Heart right ventricle (tissue), 16 donors: ENCODE measurements around the gene RPS5. TPM values are rescaled to one million over a fixed set of nuclear protein-coding genes. Genes with fewer than 3 reads are reported as not detected.
A peak's percentile ranks its signal among the peaks of the same experiment; 100 is the strongest.
"Not testable (repeated sequence)": the region's sequence is repeated elsewhere in the genome, so short reads cannot be mapped to it uniquely, and the experiment has no call there.

ENCODE experiments used
- ATAC-seq, 8 donors: fragments of 200-7000 bp; cut with Tn5 transposase; one replicate each; pipeline ENCODE4 v1.9.1; 2020; ENCODE audit warnings: mild to moderate bottlenecking in 8 of 8, moderate library complexity in 8 of 8, moderate number of reproducible peaks in 1 of 8
- DNase-seq, 2 donors: peaks; one replicate each; pipeline ENCODE4 v3.0.0-alpha.2; 2020
- H3K27ac ChIP-seq, 10 donors: fragments of 200-600 bp; sonication (generic) in 2 of 10; one replicate each; pipeline versions ENCODE4 v1.5.0 to v1.8.0; 2020 to 2022; ENCODE audit warnings: mild to moderate bottlenecking in 3 of 10
- H3K27me3 ChIP-seq, 7 donors: fragments of 200-600 bp; one replicate each; pipeline ENCODE4 v1.8.0; 2021 to 2022; ENCODE audit warnings: mild to moderate bottlenecking in 2 of 7
- H3K36me3 ChIP-seq, 9 donors: fragments of 200-600 bp; sonication (generic) in 1 of 9; one replicate each; pipeline versions ENCODE4 v1.5.0 to v1.8.0; 2020 to 2022; ENCODE audit warnings: mild to moderate bottlenecking in 2 of 9
- H3K4me1 ChIP-seq, 9 donors: fragments of 200-600 bp; sonication (generic) in 1 of 9; one replicate each; pipeline versions ENCODE4 v1.5.0 to v1.8.0; 2020 to 2022; ENCODE audit warnings: mild to moderate bottlenecking in 4 of 9
- H3K4me3 ChIP-seq, 10 donors: fragments of 200-600 bp; sonication (generic) in 2 of 10; one replicate each; pipeline versions ENCODE4 v1.5.0 to v1.8.0; 2020 to 2022; ENCODE audit warnings: mild to moderate bottlenecking in 7 of 10, moderate library complexity in 2 of 10
- H3K9me3 ChIP-seq, 11 donors: fragments of 200-600 bp in 10 of 11; sonication (generic) in 2 of 11; one replicate each; pipeline versions ENCODE4 v1.5.0 to v1.8.0; 2013 to 2022; ENCODE audit warnings: mild to moderate bottlenecking in 2 of 11, control low read depth in 1 of 11, moderate library complexity in 1 of 11
- CTCF ChIP-seq, 9 donors: fragments of 200-600 bp; sonication (generic) in 2 of 9; IDR thresholded peaks; one replicate each; pipeline versions ENCODE4 v1.5.0 to v1.8.0; 2021 to 2022; ENCODE audit warnings: antibody characterized with exemption in 9 of 9, mild to moderate bottlenecking in 5 of 9, moderate library complexity in 1 of 9
- WGBS, 2 donors: extraction: QIAGEN DNeasy Blood & Tissue Kit; methylation state at CpG; one replicate each; pipeline ENCODE4 v1.1.7; 2013; ENCODE audit warnings: inconsistent platforms in 1 of 2; 5-methylcytosine and 5-hydroxymethylcytosine counted together
- intact Hi-C, 10 donors: fragments of 100-400 bp; cut with DNase I; formaldehyde crosslinking; loops; one replicate each; pipeline versions ENCODE4 v1.11.1 to v1.14.2; 2022
- polyA plus RNA-seq, 2 donors: library from polyadenylated mRNA; stranded (reverse); fragments of 200-250 nt; gene quantifications; one replicate each; pipeline ENCODE4 v1.2.3, GENCODE V29; 2013
- total RNA-seq, 10 donors: library from RNA; stranded (reverse); fragmentation: NEBNext Ultra II Directional in 3 of 10; extraction: Animal tissue kit (Norgen Biotek cat#: 25700) in 3 of 10; gene quantifications; one replicate each; pipeline versions ENCODE4 v1.2.1 to v1.2.4, GENCODE V29; 2021 to 2023
- donor health status: Arrhythmogenic right ventricular cardiomyopathy.
- donor health status: ischemic (EF 13 %, LVEDD 7.1; RV severe dilation, severe dysfunction).
- donor health status: healthy with polysubstance abuse.
- donor health status: DM: no; HTN: yes; CAD: no.
- donor health status: DM: no; HTN: no; CAD: no.
- donor health status: ischemic (EF 25% LVEDD 6.9; RV normal size, moderate dysfunction).
- donor health status: ischemic (EF 25% LVEDD 5.7; RV mildly dilated, moderate dysfunction).
- donor health status: healthy.
- donor health status: DM: yes; HTN: yes; CAD: no.
- donor health status: Ischemic cardiomyopathy.
- donor health status: ischemic (EF 35%, LVEDD 5.7; RV mildly dilated, moderate dysfunction).
- donor health status: nonischemic (EF 11% LVEDD 7.7; RV severe dilation, severe dysfunction).
- donor health status: DM: yes; HTN: yes; CAD: no.
- donor health status: PGD.
- donor health status: ischemic (EF 29% LVEDD 5.4; RV normal size, mild dysfunction).
- donor health status: nonischemic (EF 23%, LVEDD 6.1; RV moderate dilation, normal function).

Gene RPS5
- total and polyA plus RNA-seq, 12 donors = 360 to 2,053 (median 425) TPM

- Histone ChIP-seq H3K4me3 (no peak overlapping the region), H3K36me3 (peaks cover 0 to 11% (median 0%) of the 10 kb centered on the region in 9 donors), H3K9me3 (no peaks in the 10 kb centered on the region), H3K4me1 (peaks cover 2 to 28% (median 11%) of the 10 kb centered on the region in 9 donors), H3K27me3 (peaks cover 0 to 63% (median 48%) of the 10 kb centered on the region in 7 donors), H3K27ac (no peak overlapping the region)
- intact Hi-C loops = no loop called here
- ATAC-seq (no peak), DNase-seq (no peak)
- no peak for TF ChIP-seq CTCF (IDR thresholded peaks at IDR 0.05)
- WGBS, 2 donors = 73 to 74% methylated on average over 5 of the region's 5 CpGs
These were observed 41.5 kb upstream of the RPS5 start for GRCh38 chr19:58345558-58345957.

- Histone ChIP-seq H3K9me3 (no peaks in the 10 kb centered on the region), H3K27me3 (peaks cover 1 to 80% (median 57%) of the 10 kb centered on the region in 7 donors), H3K27ac (peak overlapping the region in 9 of 10 donors; percentile 42 to 81 (median 61)), H3K36me3 (peaks cover 0 to 4% (median 0%) of the 10 kb centered on the region in 9 donors), H3K4me3 (peak overlapping the region; percentile 30 to 75 (median 57)), H3K4me1 (peaks cover 4 to 32% (median 18%) of the 10 kb centered on the region in 9 donors)
- DNase-seq (peak; percentile 26 to 61), ATAC-seq (peak; percentile 87 to 97 (median 90))
- TF ChIP-seq CTCF (IDR thresholded peaks at IDR 0.05) = no peak
- intact Hi-C loops = no loop called here
- WGBS, 2 donors = 2% methylated on average over 73 to 82 of the region's 82 CpGs
These were observed 39.8 kb upstream of the RPS5 start for GRCh38 chr19:58346961-58347929.

DNA sequence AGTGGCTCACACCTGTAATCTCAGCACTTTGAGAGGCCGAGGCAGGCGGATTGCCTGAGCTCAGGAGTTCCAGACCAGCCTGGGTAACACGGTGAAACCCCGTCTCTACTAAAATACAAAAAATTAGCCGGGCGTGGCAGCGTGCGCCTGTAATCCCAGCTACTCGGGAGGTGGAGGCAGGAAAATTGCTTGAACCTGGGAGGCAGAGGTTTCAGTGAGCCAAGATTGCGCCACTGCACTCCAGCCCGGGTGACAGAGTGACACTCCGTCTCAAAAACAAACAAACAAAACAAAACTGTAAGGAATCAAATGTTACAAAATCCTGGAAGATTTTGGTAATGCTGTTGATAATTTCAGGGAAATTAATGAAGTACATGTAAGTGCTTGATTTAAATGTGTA is 39.0 kb upstream of the RPS5 start:
- intact Hi-C loops, H3K9me3 ChIP-seq, H3K36me3 ChIP-seq, ATAC-seq, DNase-seq: not testable (repeated sequence)
- Histone ChIP-seq H3K27me3 (peaks cover 6 to 85% (median 63%) of the 10 kb centered on the region in 7 donors), H3K4me1 (peaks cover 4 to 32% (median 18%) of the 10 kb centered on the region in 9 donors), H3K4me3 (peak overlapping the region; percentile 10 to 75 (median 57)), H3K27ac (peak overlapping the region in 4 of 10 donors; percentile 6 to 81 (median 48))
- WGBS, 2 donors = 27 to 36% methylated on average over 12 of the region's 12 CpGs

- peak overlapping the region in 4 of 10 donors; percentile 26 to 48 (median 34) for H3K4me3 ChIP-seq
- intact Hi-C loops = no loop called here
- no peak for DNase-seq
- no peak for ATAC-seq
- H3K4me1 ChIP-seq = peaks cover 4 to 32% (median 18%) of the 10 kb centered on the region in 9 donors
- H3K27me3 ChIP-seq = peaks cover 6 to 89% (median 64%) of the 10 kb centered on the region in 7 donors
- no peak overlapping the region for H3K27ac ChIP-seq
- peaks cover 0 to 4% (median 0%) of the 10 kb centered on the region in 9 donors for H3K36me3 ChIP-seq
- H3K9me3 ChIP-seq = no peaks in the 10 kb centered on the region
- WGBS, 2 donors = 35 to 41% methylated on average over 8 of the region's 8 CpGs
- no peak for TF ChIP-seq CTCF (IDR thresholded peaks at IDR 0.05)
These were observed 37.5 kb upstream of the RPS5 start for GRCh38 chr19:58349590-58349989.
